ENCODE data around the gene NPAS3.

The NPAS3 gene

GRCh38 chr14:33602396-33602795, 663.7 kb downstream of the NPAS3 start:
- no peak for TF ChIP-seq CTCF (IDR thresholded peaks at IDR 0.05; ENCODE audit: borderline replicate concordance, insufficient read depth, low read depth, low read length)
- no peak overlapping the region for H3K4me3 ChIP-seq (ENCODE audit: low read depth, low read length)

- no peak for TF ChIP-seq CTCF (IDR thresholded peaks at IDR 0.05; ENCODE audit: borderline replicate concordance, insufficient read depth, low read depth, low read length)
Measured at GRCh38 chr14:33606591-33606990, 667.9 kb downstream of the NPAS3 start.

GRCh38 chr14:33609582-33609981, 670.9 kb downstream of the NPAS3 start:
- TF ChIP-seq CTCF (IDR thresholded peaks at IDR 0.05; ENCODE audit: borderline replicate concordance, insufficient read depth, low read depth, low read length), result no peak
- no peak overlapping the region for H3K4me3 ChIP-seq (ENCODE audit: low read depth, low read length)

More at GRCh38 chr14:33606591-33606990, 667.9 kb downstream of the NPAS3 start:
- H3K4me3 ChIP-seq (ENCODE audit: low read depth, low read length), result no peak overlapping the region

GRCh38 chr14:33610121-33610520, 671.4 kb downstream of the NPAS3 start:
- no peak overlapping the region for H3K4me3 ChIP-seq (ENCODE audit: low read depth, low read length)
- TF ChIP-seq CTCF (IDR thresholded peaks at IDR 0.05; ENCODE audit: borderline replicate concordance, insufficient read depth, low read depth, low read length), result no peak

GRCh38 chr14:33611405-33612196, 672.9 kb downstream of the NPAS3 start:
- TF ChIP-seq CTCF (IDR thresholded peaks at IDR 0.05; ENCODE audit: borderline replicate concordance, insufficient read depth, low read depth, low read length), result no peak
- H3K4me3 ChIP-seq (ENCODE audit: low read depth, low read length), result no peak overlapping the region

- no peak overlapping the region for H3K4me3 ChIP-seq (ENCODE audit: low read depth, low read length)
- no peak for TF ChIP-seq CTCF (IDR thresholded peaks at IDR 0.05; ENCODE audit: borderline replicate concordance, insufficient read depth, low read depth, low read length)
Measured at GRCh38 chr14:33612197-33612505, 673.5 kb downstream of the NPAS3 start.

GRCh38 chr14:33617154-33617553, 678.5 kb downstream of the NPAS3 start:
- TF ChIP-seq CTCF (IDR thresholded peaks at IDR 0.05; ENCODE audit: borderline replicate concordance, insufficient read depth, low read depth, low read length), result no peak
- H3K4me3 ChIP-seq (ENCODE audit: low read depth, low read length), result no peak overlapping the region

All from GM12875 (cell line).